MM.1S (cell line): ENCODE data around the gene POLE2.
"Not testable (repeated sequence)": the region's sequence is repeated elsewhere in the genome, so short reads cannot be mapped to it uniquely, and the experiment has no call there.

ENCODE experiments used
- DNase-seq: peaks from one replicate; pipeline ENCODE4 v3.0.0-alpha.2; 2015
- H2AFZ ChIP-seq: fragments of 300-600 bp; sonication (generic); 2 replicates; pipeline ENCODE4 v1.6.0; 2016; ENCODE audit warnings: antibody characterized with exemption, low read length
- H3F3A ChIP-seq: fragments of 300-600 bp; sonication (generic); 2 replicates; pipeline ENCODE4 v1.6.1; 2016; ENCODE audit warnings: mild to moderate bottlenecking, antibody characterized with exemption, low read length, moderate library complexity, mixed read lengths; ENCODE audit not compliant: insufficient read depth
- H3K27ac ChIP-seq: fragments of 300-600 bp; sonication (generic); 2 replicates; pipeline ENCODE4 v1.5.1; 2016; ENCODE audit warnings: mild to moderate bottlenecking, low read length
- H3K27me3 ChIP-seq: fragments of 300-600 bp; sonication (generic); replicated peaks from 2 replicates; pipeline ENCODE4 v1.6.0; 2016; ENCODE audit warnings: low read length; ENCODE audit not compliant: insufficient read depth
- H3K36me3 ChIP-seq: fragments of 300-600 bp; sonication (generic); replicated peaks from 2 replicates; pipeline ENCODE4 v1.6.1; 2016; ENCODE audit warnings: mild to moderate bottlenecking, low read length, mixed read lengths; ENCODE audit not compliant: insufficient read depth
- H3K4me1 ChIP-seq: fragments of 300-600 bp; sonication (generic); 2 replicates; pipeline ENCODE4 v1.6.1; 2016; ENCODE audit warnings: low read length, mixed read lengths
- H3K4me2 ChIP-seq: fragments of 300-600 bp; sonication (generic); 2 replicates; pipeline ENCODE4 v1.6.0; 2016; ENCODE audit warnings: low read depth, low read length
- H3K4me3 ChIP-seq: fragments of 300-600 bp; sonication (generic); 2 replicates; pipeline ENCODE4 v1.5.1; 2016; ENCODE audit warnings: low read length, mixed read lengths
- H3K79me2 ChIP-seq: fragments of 300-600 bp; sonication (generic); 2 replicates; pipeline ENCODE4 v1.6.1; 2016; ENCODE audit warnings: mixed run types, low read length, mixed read lengths
- H3K9ac ChIP-seq: fragments of 300-600 bp; sonication (generic); 2 replicates; pipeline ENCODE4 v1.6.1; 2016; ENCODE audit warnings: low read length, mixed read lengths
- H3K9me2 ChIP-seq: fragments of 300-600 bp; sonication (generic); replicated peaks from 2 replicates; pipeline ENCODE4 v1.6.1; 2016; ENCODE audit warnings: mild to moderate bottlenecking, low read length, mixed read lengths; ENCODE audit not compliant: insufficient read depth
- H3K9me3 ChIP-seq: fragments of 300-600 bp; sonication (generic); replicated peaks from 2 replicates; pipeline ENCODE4 v1.6.1; 2016; ENCODE audit warnings: mild to moderate bottlenecking, low read length, mixed read lengths; ENCODE audit not compliant: insufficient read depth
- H4K20me1 ChIP-seq: fragments of 300-600 bp; sonication (generic); 2 replicates; pipeline ENCODE4 v1.6.1; 2016; ENCODE audit warnings: mild to moderate bottlenecking, low read length, moderate library complexity, mixed read lengths; ENCODE audit not compliant: insufficient read depth
- CTCF ChIP-seq: fragments of 300-600 bp; sonication (generic); IDR thresholded peaks from 2 replicates; pipeline ENCODE4 v1.5.1; 2016; ENCODE audit warnings: antibody characterized with exemption, low read length, mixed read lengths
- EZH2 ChIP-seq: fragments of 300-600 bp; sonication (generic); optimal IDR thresholded peaks from 2 replicates; pipeline ENCODE3; 2017; ENCODE audit warnings: low read depth, mild to moderate bottlenecking, antibody characterized with exemption, low read length, mixed read lengths
- EZH2phosphoT487 ChIP-seq: fragments of 300-600 bp; sonication (generic); IDR thresholded peaks from 2 replicates; pipeline ENCODE4 v1.6.1; 2018; ENCODE audit warnings: antibody characterized with exemption, low read length

Gene POLE2

GRCh38 chr14:49673586-49673985, 14.4 kb downstream of the POLE2 start:
- Histone ChIP-seq H4K20me1 (no peaks in the 10 kb centered on the region), H3K9ac (no peak overlapping the region), H3K4me2 (no peak overlapping the region), H3K79me2 (no peaks in the 10 kb centered on the region), H3K27ac (no peak overlapping the region), H3K4me1 (no peaks in the 10 kb centered on the region), H3K9me3 (no peaks in the 10 kb centered on the region), H3K36me3 (no peaks in the 10 kb centered on the region), H3K27me3 (no peaks in the 10 kb centered on the region), H3K4me3 (no peak overlapping the region), H3K9me2 (no peaks in the 10 kb centered on the region), H2AFZ (no peak overlapping the region), H3F3A (no peaks in the 10 kb centered on the region)
- no peak for DNase-seq
- TF ChIP-seq CTCF (no peak), EZH2phosphoT487 (no peak), EZH2 (no peak)

- no peaks in the 10 kb centered on the region for H3K79me2 ChIP-seq
- no peak for DNase-seq
- TF ChIP-seq CTCF (no peak), EZH2phosphoT487 (no peak), EZH2 (no peak)
- no peaks in the 10 kb centered on the region for H3F3A ChIP-seq
- no peak overlapping the region for H3K4me3 ChIP-seq
- H3K9me3 ChIP-seq: no peaks in the 10 kb centered on the region
- no peak overlapping the region for H2AFZ ChIP-seq
- no peaks in the 10 kb centered on the region for H3K36me3 ChIP-seq
- no peak overlapping the region for H3K4me2 ChIP-seq
- H3K9me2 ChIP-seq: no peaks in the 10 kb centered on the region
- no peaks in the 10 kb centered on the region for H4K20me1 ChIP-seq
- H3K27ac ChIP-seq: no peak overlapping the region
- no peaks in the 10 kb centered on the region for H3K4me1 ChIP-seq
- H3K27me3 ChIP-seq: no peaks in the 10 kb centered on the region
- H3K9ac ChIP-seq: no peak overlapping the region
Measured at GRCh38 chr14:49670475-49670874, 17.5 kb downstream of the POLE2 start.

- TF ChIP-seq EZH2phosphoT487 (no peak), EZH2 (no peak), CTCF (no peak)
- Histone ChIP-seq H3K27ac (no peak overlapping the region), H3K4me3 (no peak overlapping the region), H3K79me2 (no peaks in the 10 kb centered on the region), H3K36me3 (no peaks in the 10 kb centered on the region), H3F3A (no peaks in the 10 kb centered on the region), H4K20me1 (no peaks in the 10 kb centered on the region), H3K9me3 (no peaks in the 10 kb centered on the region), H3K27me3 (no peaks in the 10 kb centered on the region), H3K9me2 (no peaks in the 10 kb centered on the region), H3K4me2 (no peak overlapping the region), H2AFZ (no peak overlapping the region), H3K9ac (no peak overlapping the region), H3K4me1 (no peaks in the 10 kb centered on the region)
- DNase-seq: no peak
Measured at GRCh38 chr14:49659526-49660455, 28.2 kb downstream of the POLE2 start.

GRCh38 chr14:49657500-49657899, 30.5 kb downstream of the POLE2 start:
- not testable (repeated sequence) for H3K79me2 ChIP-seq, H3K4me2 ChIP-seq, H3F3A ChIP-seq, DNase-seq, H3K4me1 ChIP-seq, H3K27me3 ChIP-seq, H2AFZ ChIP-seq, H3K4me3 ChIP-seq, H4K20me1 ChIP-seq, H3K9me3 ChIP-seq, H3K9me2 ChIP-seq, H3K27ac ChIP-seq, H3K9ac ChIP-seq, H3K36me3 ChIP-seq
